ENCODE measurements around the gene MEPCE. TPM values are rescaled to one million over a fixed set of nuclear protein-coding genes. Genes with fewer than 3 reads are reported as not detected.

Gene MEPCE
- total and polyA plus RNA-seq, 11 donors: 14.6 to 30.3 (median 21.5) TPM

DNA sequence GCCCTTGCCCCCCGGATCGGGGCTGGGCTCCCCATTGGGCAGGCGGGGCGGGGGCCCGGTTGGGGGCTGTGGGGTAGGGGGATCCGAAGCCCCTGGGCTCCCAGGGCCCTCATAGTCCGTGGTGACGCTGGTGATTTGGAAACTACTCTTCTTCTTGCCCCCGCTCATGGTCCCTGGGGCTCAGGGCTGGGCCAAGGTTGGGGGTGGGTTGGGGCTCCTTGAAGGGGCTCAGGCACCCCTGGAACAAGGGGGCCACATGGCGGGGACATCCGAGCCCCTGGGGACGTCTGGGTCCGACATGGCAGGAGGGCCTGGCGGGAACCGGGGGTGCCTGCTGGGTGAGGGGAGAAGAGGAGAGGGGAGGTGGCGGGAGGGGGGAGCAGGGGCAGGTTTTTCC, 48.2 kb downstream of the MEPCE start:
- intact Hi-C loops (cut with DNase I): loop anchor here in 4 of 10 donors (2.0 to 10.0 kb wide), 4 partner anchors 61 to 377 kb away; partner anchors contain the start of genes GIGYF1 (in 2 of the 4), AGFG2 (in 1 of the 4) and SLC12A9 (in 1 of the 4)
- DNase-seq: peak in 1 of 5 donors; percentile 65
- no peak for TF ChIP-seq POLR2A (IDR thresholded peaks at IDR 0.05)
- TF ChIP-seq, protein P1, sequence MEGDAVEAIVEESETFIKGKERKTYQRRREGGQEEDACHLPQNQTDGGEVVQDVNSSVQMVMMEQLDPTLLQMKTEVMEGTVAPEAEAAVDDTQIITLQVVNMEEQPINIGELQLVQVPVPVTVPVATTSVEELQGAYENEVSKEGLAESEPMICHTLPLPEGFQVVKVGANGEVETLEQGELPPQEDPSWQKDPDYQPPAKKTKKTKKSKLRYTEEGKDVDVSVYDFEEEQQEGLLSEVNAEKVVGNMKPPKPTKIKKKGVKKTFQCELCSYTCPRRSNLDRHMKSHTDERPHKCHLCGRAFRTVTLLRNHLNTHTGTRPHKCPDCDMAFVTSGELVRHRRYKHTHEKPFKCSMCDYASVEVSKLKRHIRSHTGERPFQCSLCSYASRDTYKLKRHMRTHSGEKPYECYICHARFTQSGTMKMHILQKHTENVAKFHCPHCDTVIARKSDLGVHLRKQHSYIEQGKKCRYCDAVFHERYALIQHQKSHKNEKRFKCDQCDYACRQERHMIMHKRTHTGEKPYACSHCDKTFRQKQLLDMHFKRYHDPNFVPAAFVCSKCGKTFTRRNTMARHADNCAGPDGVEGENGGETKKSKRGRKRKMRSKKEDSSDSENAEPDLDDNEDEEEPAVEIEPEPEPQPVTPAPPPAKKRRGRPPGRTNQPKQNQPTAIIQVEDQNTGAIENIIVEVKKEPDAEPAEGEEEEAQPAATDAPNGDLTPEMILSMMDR (IDR thresholded peaks at IDR 0.05): no peak

DNA sequence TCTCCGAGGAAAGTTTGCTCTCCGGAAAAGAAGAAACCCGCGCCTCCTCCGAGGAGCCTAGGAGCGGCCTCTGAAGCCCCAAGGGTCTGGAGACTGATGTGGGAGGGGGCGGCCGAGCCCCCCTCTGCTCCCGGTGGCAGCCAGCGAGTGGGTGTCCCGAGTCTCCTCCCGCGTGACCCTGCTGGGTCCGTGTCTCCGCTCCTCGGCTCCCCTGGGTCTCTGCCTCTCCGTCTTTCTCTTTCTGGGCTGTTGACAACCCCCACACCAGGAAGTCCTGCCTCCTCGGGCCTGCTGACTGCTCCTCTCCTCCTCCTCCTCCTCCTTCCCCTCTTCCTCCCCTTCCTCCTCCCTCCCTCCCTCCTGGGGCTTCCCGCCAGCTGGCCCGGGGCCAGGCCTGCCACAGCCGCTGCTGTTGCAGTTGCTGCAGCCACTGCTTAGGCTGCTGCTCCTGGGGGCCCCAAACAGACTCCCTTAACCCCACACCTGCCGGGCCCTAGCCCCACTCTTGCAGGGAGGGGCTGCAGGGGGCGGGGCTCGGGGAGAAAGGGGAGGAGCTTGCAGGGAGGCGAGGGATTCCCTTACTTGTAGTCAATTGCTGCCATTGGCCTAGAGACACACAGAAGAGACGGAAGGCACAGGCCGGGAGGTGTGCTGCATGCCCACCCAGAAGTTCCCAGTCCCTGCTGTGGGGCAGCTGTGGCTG, 49.5 kb downstream of the MEPCE start, which contains the start of gene TSC22D4:
TSC22D4 (minus strand) TSS at position 257 of the 703 bp plus-strand sequence. CDS start 1,176 bp downstream, outside the sequence.
- WGBS, 4 donors: 0 to 2% (median 1%) methylated on average over 21 to 27 of the region's 27 CpGs
- intact Hi-C loops (cut with DNase I): loop anchor here in 3 of 10 donors (2.0 to 10.0 kb wide), 3 partner anchors 60 to 376 kb away; partner anchors contain the start of genes GIGYF1 (in 2 of the 3), AGFG2 (in 1 of the 3) and SLC12A9 (in 1 of the 3)
- H3K36me3 ChIP-seq: peaks cover 0 to 9% (median 5%) of the 10 kb centered on the region in 9 donors
- peak within 1 kb of the TSS; percentile 66 to 100 (median 98) for H3K4me3 ChIP-seq
- peaks cover 0 to 62% (median 42%) of the 10 kb centered on the region in 12 donors for H3K4me1 ChIP-seq
- peak within 1 kb of the TSS; percentile 81 to 99 (median 96) for H3K27ac ChIP-seq
- TF ChIP-seq POLR2A (IDR thresholded peaks at IDR 0.05): peak; percentile 57 to 88
- TF ChIP-seq, protein P1 (IDR thresholded peaks at IDR 0.05): peak in 1 of 12 donors; percentile 10
- DNase-seq: peak; percentile 95 to 98 (median 95)
- peak; percentile 82 to 92 (median 92) for ATAC-seq
- H3K9me3 ChIP-seq: no peaks in the 10 kb centered on the region
- H3K27me3 ChIP-seq: no peaks in the 10 kb centered on the region

More for the DNA sequence above, 48.2 kb downstream of the MEPCE start:
- Histone ChIP-seq H3K27me3 (no peaks in the 10 kb centered on the region), H3K4me3 (peak overlapping the region; percentile 66 to 100 (median 98)), H3K4me1 (peaks cover 0 to 64% (median 50%) of the 10 kb centered on the region in 12 donors), H3K27ac (peak overlapping the region; percentile 34 to 99 (median 96)), H3K9me3 (no peaks in the 10 kb centered on the region), H3K36me3 (peaks cover 0 to 20% (median 16%) of the 10 kb centered on the region in 9 donors)
- no peak for ATAC-seq
- WGBS, 4 donors: 3 to 13% (median 6%) methylated on average over 7 to 16 of the region's 16 CpGs

DNA sequence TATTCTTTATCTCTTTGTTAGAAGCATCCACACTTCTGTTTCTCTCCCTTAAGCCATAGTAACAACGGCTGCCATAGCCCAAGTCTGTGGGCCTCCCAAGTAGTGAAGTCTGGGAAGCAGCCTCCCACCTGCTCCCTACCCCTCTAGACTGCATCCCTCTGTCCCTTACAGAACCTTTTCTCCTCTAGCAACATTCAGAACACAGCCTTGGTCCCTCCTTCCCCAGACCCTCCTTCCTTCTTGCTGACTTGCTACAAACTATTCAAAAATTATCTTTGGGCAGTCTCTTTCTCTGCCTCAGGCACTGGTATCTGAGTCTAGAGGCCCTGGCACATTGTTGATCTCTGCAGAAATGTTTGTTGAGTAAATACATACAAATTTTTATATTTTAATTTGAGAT, 51.8 kb downstream of the MEPCE start:
- H3K9me3 ChIP-seq: no peaks in the 10 kb centered on the region
- WGBS, 4 donors: 91 to 95% (median 92%) methylated on average over 1 of the region's 1 CpG
- DNase-seq: no peak
- no peak overlapping the region for H3K4me3 ChIP-seq
- ATAC-seq: no peak
- TF ChIP-seq POLR2A (IDR thresholded peaks at IDR 0.05): no peak
- TF ChIP-seq, protein P1 (IDR thresholded peaks at IDR 0.05): no peak
- H3K4me1 ChIP-seq: peaks cover 0 to 49% (median 22%) of the 10 kb centered on the region in 12 donors
- no peaks in the 10 kb centered on the region for H3K27me3 ChIP-seq
- H3K36me3 ChIP-seq: no peaks in the 10 kb centered on the region
- no peak overlapping the region for H3K27ac ChIP-seq
- intact Hi-C loops (cut with DNase I): loop anchor here in 2 of 10 donors (5.0 kb wide), 2 partner anchors 61 to 76 kb away; no protein-coding TSS in a partner anchor

DNA sequence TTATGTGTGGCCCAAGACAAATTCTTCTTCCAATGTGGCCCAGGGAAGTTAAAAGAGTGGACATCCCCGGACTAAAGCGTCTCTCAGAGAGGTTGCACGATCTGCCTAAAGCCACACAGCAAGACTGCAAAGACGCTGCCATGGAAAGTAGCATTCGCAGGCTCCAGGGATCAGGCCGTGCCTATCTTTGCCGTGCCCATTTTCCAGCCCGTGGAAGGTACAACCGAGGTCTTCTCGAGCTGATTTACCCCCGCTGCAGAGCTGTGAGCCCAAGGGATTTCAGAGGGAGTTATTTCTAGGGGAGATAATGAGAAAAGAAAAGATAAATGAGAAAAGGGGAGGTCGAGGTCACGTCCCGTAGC, 53.1 kb downstream of the MEPCE start:
- intact Hi-C loops (cut with DNase I): loop anchor here in 6 of 10 donors (1.0 to 5.0 kb wide), 4 partner anchors 13 to 75 kb away; no protein-coding TSS in a partner anchor
- WGBS, 4 donors: 40 to 46% (median 44%) methylated on average over 14 of the region's 14 CpGs
- H3K27ac ChIP-seq: peak overlapping the region in 3 of 12 donors; percentile 56 to 74 (median 65)
- peak overlapping the region; percentile 31 to 73 (median 58) for H3K4me3 ChIP-seq
- H3K36me3 ChIP-seq: no peaks in the 10 kb centered on the region
- H3K27me3 ChIP-seq: no peaks in the 10 kb centered on the region
- no peaks in the 10 kb centered on the region for H3K9me3 ChIP-seq
- peaks cover 0 to 36% (median 14%) of the 10 kb centered on the region in 12 donors for H3K4me1 ChIP-seq
- DNase-seq: no peak
- no peak for ATAC-seq
- TF ChIP-seq, protein P1 (IDR thresholded peaks at IDR 0.05): no peak
- TF ChIP-seq POLR2A (IDR thresholded peaks at IDR 0.05): no peak
